ENCODE measurements around the gene MCMBP.

GRCh38 chr10:119910689-119911088 lies 38.0 kb upstream of the MCMBP start:
- TF ChIP-seq POLR2A (IDR thresholded peaks at IDR 0.05; ENCODE audit: low read length) (no peak), GATA1 (IDR thresholded peaks at IDR 0.05; ENCODE audit: low read depth, low read length) (no peak)

Measured in erythroblast (primary cell).